Inferior parietal cortex (tissue), 1 donor: ENCODE measurements around the gene CD37.
"Not testable (repeated sequence)": the region's sequence is repeated elsewhere in the genome, so short reads cannot be mapped to it uniquely, and the experiment has no call there.

Source experiments
- DNase-seq: peaks from one replicate; pipeline ENCODE4 v3.0.0-alpha.2; 2016; ENCODE audit errors: extremely low spot score

Gene CD37

DNA sequence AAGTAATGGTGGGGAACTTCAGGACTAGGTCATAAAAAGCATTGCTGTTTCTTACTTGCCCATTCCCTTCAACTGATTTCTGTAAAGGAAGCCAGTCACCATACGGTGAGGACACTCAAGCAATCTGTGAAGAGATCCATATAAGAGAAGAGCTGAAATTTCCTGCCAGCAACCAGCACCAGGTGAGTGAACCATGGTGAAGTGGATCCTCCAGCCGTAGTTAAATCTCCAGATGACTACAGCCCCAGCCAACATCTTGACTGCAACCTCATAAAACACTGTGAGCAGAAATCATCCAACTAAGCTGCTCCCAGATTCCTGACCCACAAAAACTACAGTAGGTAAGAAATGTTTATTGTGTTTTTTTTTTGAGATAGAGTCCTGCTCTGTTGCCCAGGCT, 6.5 kb upstream of the CD37 start:
- no peak for DNase-seq

DNA sequence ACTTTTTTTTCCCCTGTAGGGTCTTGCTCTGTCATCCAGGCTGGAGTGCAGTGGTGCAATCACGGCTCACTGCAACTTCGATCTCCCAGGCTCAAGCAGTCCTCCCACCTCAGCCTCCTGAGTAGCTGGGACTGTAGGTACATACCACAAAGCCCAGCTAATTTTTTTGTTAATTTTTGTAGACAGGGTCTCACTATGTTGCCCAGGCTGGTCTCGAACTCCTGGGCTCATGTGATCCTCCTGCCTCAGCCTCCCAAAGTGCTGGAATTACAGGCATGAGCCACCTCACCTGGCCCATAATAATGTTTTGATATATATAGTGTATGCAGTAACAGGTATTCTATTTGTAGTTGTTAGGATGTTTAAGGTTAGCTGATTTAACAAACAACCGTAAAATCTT, 4.0 kb upstream of the CD37 start:
- not testable (repeated sequence) for DNase-seq

DNA sequence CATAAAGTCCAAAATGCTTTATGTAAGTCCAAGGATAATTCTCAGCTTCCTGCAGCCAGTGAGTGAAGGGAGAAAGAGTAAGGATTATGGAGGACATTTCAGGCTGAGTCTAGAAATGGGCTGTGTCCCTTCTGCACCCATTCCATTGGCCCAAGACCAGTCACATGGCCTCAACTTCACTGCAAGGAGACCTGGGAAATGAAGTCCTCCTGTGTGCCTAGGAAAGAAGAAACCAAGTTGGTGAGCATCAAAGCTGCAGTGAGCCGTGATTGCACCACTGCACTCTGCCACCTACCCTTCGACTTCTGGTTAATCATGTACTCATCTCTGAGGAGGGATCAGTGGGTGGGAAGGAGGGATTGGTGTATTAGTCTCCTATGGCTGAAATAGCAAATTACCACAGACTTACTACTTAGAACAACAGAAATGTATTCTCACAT, 3.6 kb upstream of the CD37 start:
- peak; percentile 62 for DNase-seq

DNA sequence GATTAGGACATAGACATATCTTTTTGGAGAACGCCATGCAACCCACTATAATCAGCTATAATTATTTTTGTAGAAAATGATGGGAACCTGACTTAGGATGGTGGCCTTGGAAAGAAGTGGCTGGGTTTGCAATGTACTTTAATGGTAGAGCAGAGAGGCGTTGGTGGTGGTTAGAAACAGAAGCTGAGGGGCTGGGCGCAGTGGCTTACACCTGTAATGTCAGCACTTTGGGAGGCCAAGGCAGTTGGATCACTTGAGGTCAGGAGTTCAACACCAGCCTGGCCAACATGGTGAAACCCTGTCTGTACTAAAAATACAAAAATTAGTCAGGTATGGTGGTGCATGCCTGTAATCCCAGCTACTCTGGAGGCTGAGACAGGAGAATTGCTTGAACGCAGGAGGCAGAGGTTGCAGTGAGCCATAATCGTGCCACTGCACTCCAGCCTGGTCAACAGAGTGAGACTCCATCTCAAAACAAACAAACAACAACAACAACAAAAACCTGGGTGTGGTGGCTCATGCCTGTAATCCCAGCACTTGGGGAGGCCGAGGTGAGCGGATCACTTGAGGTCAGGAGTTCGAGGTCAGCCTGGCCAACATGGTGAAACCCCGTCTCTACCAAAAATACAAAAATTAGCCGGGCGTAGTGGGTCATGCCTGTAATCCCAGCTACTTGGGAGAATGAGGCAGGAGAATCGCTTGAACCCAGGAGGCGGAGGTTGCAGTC, 2.4 kb upstream of the CD37 start:
- not testable (repeated sequence) for DNase-seq

DNA sequence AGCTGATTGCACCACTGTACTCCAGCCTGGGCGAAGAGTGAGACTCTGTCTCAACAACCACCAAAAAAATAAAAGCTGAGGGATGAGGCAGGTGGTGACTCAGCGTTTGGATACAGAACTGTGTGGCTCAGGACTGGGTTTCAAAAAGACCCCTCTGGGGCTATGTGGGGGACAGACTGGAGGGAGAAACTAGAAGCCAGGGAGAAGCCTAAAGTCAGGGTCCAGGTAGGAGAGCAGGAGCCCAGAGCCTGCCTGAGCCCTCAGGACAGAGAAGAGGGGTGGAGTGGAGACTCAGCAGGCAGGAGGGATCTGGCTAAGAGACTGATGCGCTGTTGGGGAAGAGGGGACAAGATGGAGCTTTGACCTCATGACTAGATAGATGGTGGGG, 1.8 kb upstream of the CD37 start:
- no peak for DNase-seq

DNA sequence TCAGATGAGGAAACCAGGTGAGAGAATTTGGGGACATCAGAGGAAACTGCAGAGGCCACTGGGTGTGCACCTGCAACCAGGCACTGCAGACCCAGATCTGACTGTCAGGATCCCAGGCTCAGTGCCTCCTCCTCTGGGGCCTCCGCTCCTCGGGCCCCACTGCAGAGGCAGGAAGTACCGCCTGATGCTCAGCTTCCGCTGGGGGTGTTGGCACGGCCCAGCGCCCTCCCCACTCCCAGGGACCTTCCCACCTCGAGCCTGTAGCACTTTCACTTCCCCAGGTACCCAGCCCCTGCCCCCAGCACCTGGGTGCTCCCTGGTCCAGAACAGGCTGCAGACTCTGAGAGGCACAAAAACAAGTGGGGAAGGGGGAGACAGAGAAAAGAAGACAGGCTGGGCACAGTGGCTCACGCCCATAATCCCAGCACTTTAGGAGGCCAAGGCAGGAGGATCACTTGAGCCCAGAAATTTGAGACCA, 1.4 kb upstream of the CD37 start:
- DNase-seq = no peak

DNA sequence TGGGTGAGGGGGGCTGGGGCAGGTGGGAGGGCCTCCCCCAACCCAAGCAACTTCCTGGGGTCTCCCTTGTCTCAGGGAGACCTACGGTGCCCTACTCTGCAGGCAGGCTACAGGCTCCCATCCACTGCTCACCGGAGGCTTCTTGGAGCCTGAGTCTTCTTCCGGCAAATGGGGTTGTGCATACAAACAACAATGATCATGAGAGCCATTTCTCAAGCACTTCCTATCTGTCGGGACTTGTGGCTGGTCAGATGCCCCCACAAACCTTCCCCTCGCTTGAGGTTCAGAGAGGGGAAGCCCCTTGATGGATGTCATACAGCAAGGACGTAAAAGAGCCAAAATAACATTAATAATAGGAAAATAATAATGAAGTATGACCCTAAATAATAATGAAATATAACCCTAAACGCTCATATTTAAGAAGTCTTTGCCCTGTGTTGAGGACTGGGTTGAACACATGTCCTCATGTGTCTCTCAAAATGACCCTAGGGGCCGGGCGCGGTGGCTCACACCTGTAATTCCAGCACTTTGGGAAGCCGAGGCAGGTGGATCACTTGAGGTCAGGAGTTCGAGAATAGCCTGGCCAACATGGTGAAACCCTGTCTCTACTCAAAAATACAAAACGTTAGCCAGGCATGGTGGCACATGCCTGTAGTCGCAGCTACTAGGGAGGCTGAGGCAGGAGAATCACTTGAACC, 727 bp downstream of the CD37 start:
- DNase-seq = no peak

DNA sequence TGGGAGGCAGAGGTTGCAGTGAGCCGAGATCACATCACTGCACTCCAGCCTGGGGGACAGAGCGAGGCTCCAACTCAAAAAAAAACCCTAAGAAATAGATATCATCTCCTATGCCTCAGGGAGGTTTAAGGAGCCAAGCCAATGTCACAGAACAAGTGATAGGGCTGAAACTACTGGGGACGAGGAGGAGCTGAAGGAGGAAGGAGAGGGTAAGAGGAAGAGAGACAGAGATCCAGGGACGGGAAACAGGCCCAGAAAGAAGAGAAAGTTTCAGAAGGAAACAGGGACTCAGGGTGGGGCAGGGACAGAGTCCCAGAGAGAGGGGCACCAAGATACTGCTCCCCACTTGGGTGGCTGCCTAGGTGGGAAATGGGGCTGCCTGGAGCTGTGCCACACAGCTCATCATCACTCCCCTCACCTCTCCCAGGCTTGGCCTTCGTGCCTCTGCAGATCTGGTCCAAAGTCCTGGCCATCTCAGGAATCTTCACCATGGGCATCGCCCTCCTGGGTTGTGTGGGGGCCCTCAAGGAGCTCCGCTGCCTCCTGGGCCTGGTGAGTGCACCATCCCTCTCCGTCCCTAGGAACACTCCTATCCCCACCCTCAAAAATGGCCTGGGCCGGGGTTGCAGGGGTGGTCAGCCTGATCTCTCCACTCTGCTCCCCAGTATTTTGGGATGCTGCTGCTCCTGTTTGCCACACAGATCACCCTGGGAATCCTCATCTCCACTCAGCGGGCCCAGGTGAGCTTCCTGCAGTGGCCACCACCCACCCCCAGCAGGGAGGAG, 1.5 kb downstream of the CD37 start:
- no peak for DNase-seq

DNA sequence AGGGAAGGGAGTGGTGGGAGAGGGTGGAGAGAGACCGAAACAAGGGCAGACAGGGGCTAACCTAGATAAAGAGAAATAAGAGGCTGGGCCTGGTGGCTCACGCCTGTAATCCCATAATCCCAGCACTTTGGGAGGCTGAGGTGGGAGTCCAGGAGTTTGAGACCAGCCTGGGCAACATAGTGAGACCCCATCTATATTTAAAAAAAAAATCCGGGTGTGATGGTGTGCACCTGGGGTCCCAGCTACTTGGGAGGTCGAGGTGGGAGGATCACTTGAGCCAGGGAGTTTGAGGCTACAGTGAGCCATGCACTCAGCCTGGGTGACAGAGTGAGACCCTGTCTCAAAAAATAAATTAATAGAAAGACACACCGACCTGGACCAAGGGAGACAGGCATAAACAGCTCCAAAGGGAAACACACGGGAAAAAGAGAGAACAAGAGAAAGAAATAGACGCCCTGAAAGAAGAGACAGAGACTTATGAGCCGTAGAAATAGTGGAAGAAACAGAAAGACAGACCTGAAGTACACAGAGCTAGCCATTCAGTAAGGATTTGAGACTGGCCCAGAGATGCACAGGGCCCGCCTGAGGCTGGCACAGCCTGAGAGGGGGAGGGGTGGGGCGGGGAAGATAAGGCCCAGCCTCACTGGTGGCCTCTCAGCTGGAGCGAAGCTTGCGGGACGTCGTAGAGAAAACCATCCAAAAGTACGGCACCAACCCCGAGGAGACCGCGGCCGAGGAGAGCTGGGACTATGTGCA, 2.2 kb downstream of the CD37 start:
- DNase-seq = no peak

DNA sequence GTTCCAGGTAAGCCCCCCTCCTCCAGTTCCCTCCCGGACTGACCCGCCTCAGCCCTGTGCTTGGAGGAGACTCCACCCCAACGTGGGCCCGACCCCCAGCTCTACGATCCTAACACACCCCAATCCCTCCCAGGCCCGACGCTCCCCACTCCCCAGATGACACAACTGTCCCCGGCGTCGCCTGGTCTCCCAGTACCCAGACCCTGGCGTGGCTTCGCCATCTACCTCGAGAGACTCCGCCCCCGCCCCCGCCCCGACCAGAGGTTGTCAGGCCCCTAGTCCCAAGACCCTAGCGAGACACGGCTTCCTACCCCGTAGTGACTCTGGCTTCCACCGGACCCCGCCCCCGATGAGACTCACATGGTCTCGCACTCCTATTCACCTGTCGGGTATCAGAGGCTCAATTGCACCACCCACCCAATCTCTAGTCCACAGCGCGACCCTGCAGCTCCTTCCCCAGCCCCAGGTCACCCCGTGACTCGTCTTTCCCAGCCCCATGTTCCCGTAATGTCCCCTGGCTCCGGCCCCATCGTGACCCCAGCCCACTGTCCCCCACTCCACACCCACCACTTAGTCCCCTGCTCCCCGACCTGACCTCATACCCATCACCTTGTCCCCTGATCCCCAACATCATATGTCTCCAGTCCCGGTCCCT, 2.9 kb downstream of the CD37 start:
- DNase-seq = no peak

DNA sequence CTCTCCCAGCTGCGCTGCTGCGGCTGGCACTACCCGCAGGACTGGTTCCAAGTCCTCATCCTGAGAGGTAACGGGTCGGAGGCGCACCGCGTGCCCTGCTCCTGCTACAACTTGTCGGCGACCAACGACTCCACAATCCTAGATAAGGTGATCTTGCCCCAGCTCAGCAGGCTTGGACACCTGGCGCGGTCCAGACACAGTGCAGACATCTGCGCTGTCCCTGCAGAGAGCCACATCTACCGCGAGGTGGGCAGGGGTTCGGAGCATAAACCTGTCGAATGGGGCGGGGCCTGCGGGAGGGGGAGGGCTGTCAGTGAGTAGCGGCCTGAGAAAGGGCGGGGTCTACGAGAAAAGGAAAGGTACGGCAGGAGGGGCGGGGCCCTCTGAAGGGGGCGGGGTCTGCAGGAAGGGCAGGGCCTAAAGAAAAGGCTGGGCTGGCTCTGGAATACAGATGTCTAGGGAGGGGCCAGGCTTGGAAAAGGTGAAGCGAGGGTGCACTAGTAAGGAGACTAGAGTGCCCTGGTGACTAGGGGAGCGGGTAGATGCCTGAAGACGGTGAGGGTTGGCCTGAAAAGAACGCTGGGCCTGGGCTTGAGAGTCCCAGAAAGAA, 3.6 kb downstream of the CD37 start:
- DNase-seq = no peak

DNA sequence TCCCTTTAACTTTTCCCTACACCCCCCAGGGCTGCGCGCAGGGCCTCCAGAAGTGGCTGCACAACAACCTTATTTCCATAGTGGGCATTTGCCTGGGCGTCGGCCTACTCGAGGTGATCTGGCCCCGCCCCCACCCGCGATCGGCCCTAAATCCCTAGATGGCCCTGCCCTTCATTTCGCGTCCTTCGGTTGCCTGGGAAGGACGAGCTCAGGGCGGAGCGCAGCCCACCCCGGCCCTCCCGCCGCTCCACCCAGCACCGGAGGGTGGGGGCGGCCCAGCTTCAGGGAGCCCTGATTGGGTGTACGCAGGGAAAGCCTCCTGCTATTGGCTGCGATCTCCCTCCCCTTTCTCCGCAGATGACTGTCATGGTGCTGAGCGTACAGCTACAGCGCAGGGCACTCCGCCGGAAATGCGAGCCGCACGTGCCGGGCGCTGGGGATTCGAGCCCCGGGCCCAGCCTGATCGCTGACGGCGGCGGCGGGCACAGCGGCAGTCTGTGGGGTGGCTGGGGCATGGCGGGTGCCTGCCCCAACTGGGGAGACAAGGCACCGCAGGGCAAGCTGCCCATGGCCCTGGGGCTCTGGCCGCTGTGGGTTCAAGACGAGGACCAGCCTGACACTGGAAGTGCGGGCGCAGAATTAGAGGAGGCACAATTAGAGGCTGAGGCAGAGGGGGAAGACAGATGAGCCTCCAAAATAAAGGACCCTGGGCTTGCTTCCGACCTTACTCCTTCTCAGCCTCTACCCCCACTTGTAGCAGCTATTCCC, 4.3 kb downstream of the CD37 start:
- peak; percentile 72 for DNase-seq

DNA sequence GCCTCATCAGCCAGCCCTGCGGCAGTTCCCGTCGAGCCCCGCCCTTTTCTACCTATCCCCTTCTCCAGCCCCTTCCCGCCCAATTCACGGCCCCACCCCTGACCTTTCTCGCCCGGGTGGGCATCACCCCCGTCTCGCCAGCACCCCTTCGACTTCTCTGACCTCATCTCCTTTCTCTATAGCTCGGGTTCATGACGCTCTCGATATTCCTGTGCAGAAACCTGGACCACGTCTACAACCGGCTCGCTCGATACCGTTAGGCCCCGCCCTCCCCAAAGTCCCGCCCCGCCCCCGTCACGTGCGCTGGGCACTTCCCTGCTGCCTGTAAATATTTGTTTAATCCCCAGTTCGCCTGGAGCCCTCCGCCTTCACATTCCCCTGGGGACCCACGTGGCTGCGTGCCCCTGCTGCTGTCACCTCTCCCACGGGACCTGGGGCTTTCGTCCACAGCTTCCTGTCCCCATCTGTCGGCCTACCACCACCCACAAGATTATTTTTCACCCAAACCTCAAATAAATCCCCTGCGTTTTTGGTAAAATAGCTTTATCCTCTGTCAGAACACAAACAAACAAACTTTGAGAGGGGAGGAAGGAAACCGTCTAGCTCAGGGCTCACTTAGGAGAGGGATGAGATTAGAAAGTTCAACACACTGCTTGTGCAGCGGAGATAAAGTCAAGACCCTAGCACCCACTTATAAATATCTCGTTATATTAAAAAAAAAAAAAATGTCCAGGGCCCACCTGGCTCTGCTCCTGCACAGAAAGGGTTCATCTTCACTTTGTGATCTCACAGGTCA, 5.1 kb downstream of the CD37 start:
- DNase-seq = no peak

DNA sequence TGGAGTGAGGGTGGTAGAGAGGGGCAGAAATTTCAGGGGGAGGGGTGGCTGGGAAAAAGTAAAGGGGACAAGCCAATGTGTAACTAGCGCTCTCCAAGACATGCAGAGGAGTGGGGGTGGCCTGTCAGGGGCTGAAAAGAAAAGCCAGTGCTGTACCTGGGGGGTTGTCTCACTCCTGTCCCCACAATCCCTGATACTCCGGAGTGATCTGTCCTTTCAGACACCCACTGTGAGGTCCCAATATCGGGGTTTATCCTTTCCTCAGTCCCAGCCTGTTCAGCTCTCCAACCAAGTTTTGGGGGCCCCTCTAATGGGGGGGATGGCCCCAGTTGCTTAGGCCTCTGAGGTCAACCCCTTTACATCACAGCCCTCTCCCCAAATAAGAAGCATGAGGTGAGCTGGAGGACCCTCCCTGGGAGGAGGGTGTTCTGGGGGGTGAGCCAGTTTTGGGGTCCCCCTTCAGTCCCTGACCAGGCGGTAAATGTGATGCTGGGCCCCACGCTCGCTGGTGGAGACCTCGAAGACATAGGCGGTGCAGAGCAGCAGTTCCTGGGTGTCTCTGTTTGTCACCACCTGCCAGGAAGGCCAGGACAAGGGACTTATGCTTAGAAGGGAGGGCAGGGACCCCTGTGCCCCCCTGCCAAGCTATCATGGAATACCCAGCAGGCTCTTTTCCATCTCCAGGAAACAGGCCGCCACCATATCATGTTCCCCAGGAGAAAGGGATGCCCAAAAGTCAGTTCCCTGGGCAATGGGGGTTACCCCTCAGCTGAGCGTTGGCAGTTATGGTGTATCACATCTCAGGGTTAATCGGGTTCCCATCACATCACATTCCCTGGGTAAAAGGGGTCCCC, 5.9 kb downstream of the CD37 start:
- no peak for DNase-seq

DNA sequence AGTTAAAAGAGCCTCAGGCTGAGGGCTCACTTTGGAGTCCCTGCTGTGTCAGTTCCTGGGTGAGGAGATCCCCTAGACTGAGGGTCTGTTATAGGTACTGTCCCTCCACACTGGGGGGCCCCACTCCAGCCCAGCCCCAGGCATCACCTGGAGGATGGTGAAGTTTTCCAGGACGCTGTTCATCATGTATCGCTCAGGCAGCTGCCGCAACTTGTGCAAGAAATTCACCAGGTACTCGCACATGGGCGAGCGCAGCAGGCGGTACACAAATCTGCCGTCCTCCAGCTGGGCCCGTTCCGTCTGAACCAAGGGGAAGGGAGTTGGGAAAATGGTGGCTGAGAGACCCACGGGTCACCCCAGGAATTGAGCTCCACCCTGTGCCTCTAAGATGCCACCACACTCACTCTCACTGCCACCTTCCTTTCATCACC, 7.1 kb downstream of the CD37 start:
- DNase-seq = no peak

DNA sequence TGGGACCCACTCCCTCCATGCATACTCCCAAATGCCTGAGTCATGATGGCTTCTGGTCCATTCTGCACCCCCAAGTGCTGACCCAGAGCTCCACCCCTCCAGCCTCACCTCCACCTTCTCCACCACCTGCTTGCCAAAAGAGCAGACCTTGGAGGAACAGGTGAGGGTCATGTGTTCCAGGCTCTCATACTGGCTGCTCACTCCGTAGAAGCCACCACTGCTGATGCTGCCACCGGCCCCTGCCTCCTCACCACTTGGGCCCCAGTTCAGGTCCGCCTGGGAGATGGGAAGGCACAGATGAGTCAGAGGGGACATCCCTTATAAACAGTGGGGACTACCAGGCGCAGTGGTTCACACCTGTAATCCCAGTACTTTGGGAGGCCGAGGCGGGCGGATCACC, 7.9 kb downstream of the CD37 start:
- DNase-seq = no peak

DNA sequence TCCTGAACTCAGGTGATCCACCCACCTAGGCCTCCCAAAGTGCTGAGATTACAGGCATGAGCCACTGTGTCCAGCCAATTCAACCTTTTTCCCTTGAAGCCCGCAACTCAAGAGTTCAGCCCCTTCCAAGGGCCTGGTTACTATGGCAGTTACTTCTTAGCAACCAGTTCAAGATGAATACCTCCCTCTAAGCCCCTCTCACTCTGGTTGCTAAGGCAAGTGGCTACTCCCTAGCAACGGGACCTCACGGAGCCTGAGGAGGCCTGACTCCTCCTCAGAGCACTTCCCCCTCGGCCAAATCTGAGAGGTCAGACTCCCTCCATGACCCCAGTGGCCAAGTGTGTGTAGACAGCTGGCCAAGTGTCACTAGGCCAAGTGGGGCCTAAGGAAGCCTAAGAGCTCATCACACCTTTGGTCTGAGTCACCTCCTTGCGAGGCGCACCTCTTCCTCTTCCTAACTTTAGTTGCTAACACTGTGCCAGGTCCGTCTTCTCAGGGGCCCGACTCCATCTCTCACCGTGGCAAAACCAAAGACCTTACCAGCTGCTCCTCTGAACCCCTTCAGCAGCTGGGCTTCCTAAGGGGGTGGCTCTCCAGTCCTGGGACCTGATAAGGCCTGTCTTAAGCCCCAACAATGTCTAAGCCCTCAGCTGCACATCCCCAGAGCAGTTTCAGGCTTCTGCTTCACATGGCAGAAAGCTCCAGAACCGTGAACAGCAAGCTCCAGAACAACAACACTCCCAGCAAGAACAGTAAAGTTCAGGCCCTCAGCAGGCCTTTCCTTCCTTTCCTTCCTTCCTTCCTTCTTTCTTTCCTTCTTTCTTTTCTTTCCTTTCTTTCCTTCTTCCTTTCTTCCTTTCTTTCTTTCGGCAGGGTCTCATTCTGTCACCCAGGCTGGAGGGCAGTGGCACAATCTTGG, 9.6 kb downstream of the CD37 start:
- DNase-seq = no peak
